Activated CD4-positive, alpha-beta memory T cell treated with anti-CD3 and anti-CD28 coated beads for 36 hours (primary cell): ENCODE measurements around the gene YIF1A. TPM values are rescaled to one million over a fixed set of nuclear protein-coding genes. Genes with fewer than 3 reads are reported as not detected.
A peak's percentile ranks its signal among the peaks of the same experiment; 100 is the strongest.

Experiments used
- CTCF ChIA-PET: fragments of 350-600 bp; sonication (Branson Sonifier 250); formaldehyde crosslinking; loops from one replicate; lab custom pipeline; 2021; ENCODE audit warnings: antibody characterized with exemption, inconsistent platforms; lab: Charles Lee
- POLR2A ChIA-PET: fragments of 350-600 bp; sonication (Branson Sonifier 250); formaldehyde crosslinking; loops from one replicate; lab custom pipeline; 2021; ENCODE audit warnings: antibody characterized with exemption; lab: Charles Lee
- DNase-seq: peaks from one replicate; pipeline ENCODE4 v3.0.0-alpha.2; 2020
- H3K27ac Mint-ChIP-seq: one replicate; pipeline ENCODE4 v1.8.0; 2021; ENCODE audit warnings: mixed read lengths
- H3K27me3 Mint-ChIP-seq: one replicate; pipeline ENCODE4 v1.8.0; 2021; ENCODE audit warnings: mixed read lengths
- H3K36me3 Mint-ChIP-seq: one replicate; pipeline ENCODE4 v1.8.0; 2021; ENCODE audit warnings: mixed read lengths
- H3K4me1 Mint-ChIP-seq: one replicate; pipeline ENCODE4 v1.8.0; 2021; ENCODE audit warnings: low read depth, mixed read lengths
- H3K4me3 Mint-ChIP-seq: one replicate; pipeline ENCODE4 v1.8.0; 2021; ENCODE audit warnings: mild to moderate bottlenecking, mixed read lengths
- H3K9me3 Mint-ChIP-seq: one replicate; pipeline ENCODE4 v1.8.0; 2021; ENCODE audit warnings: mixed read lengths
- intact Hi-C: fragments of 100-400 bp; cut with micrococcal nuclease; formaldehyde crosslinking; loops from one replicate; pipeline ENCODE4 v1.15.1; 2023
- total RNA-seq, 2 experiments: library from RNA; stranded (reverse); gene quantifications; one replicate each; pipeline ENCODE4 v1.2.3, GENCODE V29; 2021

The YIF1A gene
- total RNA-seq, 2 experiments from 2014 or later = 63.1 to 65.8 TPM

- CTCF ChIA-PET = interaction anchor here (0.6 to 2.5 kb wide), 3 partner anchors 19 to 49 kb away, joined by 3 to 9 read pairs (median 3); no protein-coding TSS in a partner anchor
- no peaks in the 10 kb centered on the region for H3K27me3 Mint-ChIP-seq
- H3K36me3 Mint-ChIP-seq = peaks cover under 1% of the 10 kb centered on the region
- intact Hi-C loops = no loop called here
- H3K9me3 Mint-ChIP-seq = no peaks in the 10 kb centered on the region
- no peak for DNase-seq
- no peak overlapping the region for H3K27ac Mint-ChIP-seq
- no peak overlapping the region for H3K4me3 Mint-ChIP-seq
- peaks cover 29% of the 10 kb centered on the region for H3K4me1 Mint-ChIP-seq
- POLR2A ChIA-PET = interaction anchor here (1.2 kb wide), 1 partner anchor 19 kb away, joined by 3 read pairs; no protein-coding TSS in a partner anchor
Measured at GRCh38 chr11:66331542-66332370, 42.8 kb upstream of the YIF1A start.

- Mint-ChIP-seq H3K9me3 (no peaks in the 10 kb centered on the region), H3K27ac (no peak overlapping the region), H3K4me1 (peaks cover 28% of the 10 kb centered on the region), H3K27me3 (no peaks in the 10 kb centered on the region), H3K36me3 (no peaks in the 10 kb centered on the region), H3K4me3 (no peak overlapping the region)
- DNase-seq = no peak
- ChIA-PET POLR2A (no interaction called here), CTCF (interaction anchor here (0.6 to 2.5 kb wide), 4 partner anchors 18 to 48 kb away, joined by 3 to 9 read pairs (median 4); no protein-coding TSS in a partner anchor)
- intact Hi-C loops = no loop called here
Measured at GRCh38 chr11:66330931-66331330, 42.0 kb upstream of the YIF1A start.

GRCh38 chr11:66329165-66329673, 40.3 kb upstream of the YIF1A start:
- intact Hi-C loops = no loop called here
- Mint-ChIP-seq H3K36me3 (no peaks in the 10 kb centered on the region), H3K27me3 (no peaks in the 10 kb centered on the region), H3K9me3 (no peaks in the 10 kb centered on the region), H3K27ac (no peak overlapping the region), H3K4me1 (peaks cover 27% of the 10 kb centered on the region), H3K4me3 (no peak overlapping the region)
- CTCF ChIA-PET = interaction anchor here (0.8 to 1.2 kb wide), 4 partner anchors 14 to 59 kb away, joined by 3 to 29 read pairs (median 3); no protein-coding TSS in a partner anchor
- POLR2A ChIA-PET = interaction anchor here (0.9 kb wide), 1 partner anchor 41 kb away, joined by 3 read pairs; no protein-coding TSS in a partner anchor
- DNase-seq = no peak

- POLR2A ChIA-PET = interaction anchor here (0.6 to 0.9 kb wide), 2 partner anchors 23 to 40 kb away, joined by 3 read pairs; no protein-coding TSS in a partner anchor
- Mint-ChIP-seq H3K4me3 (no peak overlapping the region), H3K27ac (peak overlapping the region; percentile 40), H3K4me1 (peaks cover 27% of the 10 kb centered on the region), H3K9me3 (no peaks in the 10 kb centered on the region), H3K36me3 (no peaks in the 10 kb centered on the region), H3K27me3 (no peaks in the 10 kb centered on the region)
- intact Hi-C loops = loop anchor here (1.0 kb wide), 1 partner anchor 16 kb away; no protein-coding TSS in a partner anchor
- DNase-seq = peak; percentile 90
- CTCF ChIA-PET = interaction anchor here (0.8 to 1.2 kb wide), 3 partner anchors 13 to 60 kb away, joined by 3 to 29 read pairs (median 3); no protein-coding TSS in a partner anchor
Measured at GRCh38 chr11:66328302-66329144, 39.6 kb upstream of the YIF1A start.

GRCh38 chr11:66328031-66328301, 39.0 kb upstream of the YIF1A start:
- Mint-ChIP-seq H3K27me3 (no peaks in the 10 kb centered on the region), H3K9me3 (no peaks in the 10 kb centered on the region), H3K4me1 (peaks cover 27% of the 10 kb centered on the region), H3K27ac (no peak overlapping the region), H3K4me3 (no peak overlapping the region), H3K36me3 (no peaks in the 10 kb centered on the region)
- ChIA-PET POLR2A (no interaction called here), CTCF (no interaction called here)
- DNase-seq = peak; percentile 41
- intact Hi-C loops = loop anchor here (1.0 kb wide), 1 partner anchor 16 kb away; no protein-coding TSS in a partner anchor

- Mint-ChIP-seq H3K4me1 (peaks cover 27% of the 10 kb centered on the region), H3K36me3 (no peaks in the 10 kb centered on the region), H3K27me3 (no peaks in the 10 kb centered on the region), H3K4me3 (no peak overlapping the region), H3K9me3 (no peaks in the 10 kb centered on the region), H3K27ac (peak overlapping the region; percentile 34)
- intact Hi-C loops = loop anchor here (1.0 kb wide), 1 partner anchor 15 kb away; no protein-coding TSS in a partner anchor
- ChIA-PET CTCF (interaction anchor here (1.3 kb wide), 1 partner anchor 16 kb away, joined by 9 read pairs; no protein-coding TSS in a partner anchor), POLR2A (interaction anchor here (0.9 kb wide), 1 partner anchor 15 kb away, joined by 3 read pairs; no protein-coding TSS in a partner anchor)
- DNase-seq = no peak
Measured at GRCh38 chr11:66327171-66328030, 38.5 kb upstream of the YIF1A start.

GRCh38 chr11:66326261-66327111, 37.5 kb upstream of the YIF1A start:
- POLR2A ChIA-PET = interaction anchor here (0.9 kb wide), 1 partner anchor 14 kb away, joined by 3 read pairs; no protein-coding TSS in a partner anchor
- Mint-ChIP-seq H3K27ac (peak overlapping the region; percentile 4), H3K4me3 (no peak overlapping the region), H3K27me3 (no peaks in the 10 kb centered on the region), H3K4me1 (peaks cover 27% of the 10 kb centered on the region), H3K9me3 (no peaks in the 10 kb centered on the region), H3K36me3 (no peaks in the 10 kb centered on the region)
- DNase-seq = peak; percentile 40
- CTCF ChIA-PET = interaction anchor here (1.3 kb wide), 1 partner anchor 15 kb away, joined by 9 read pairs; no protein-coding TSS in a partner anchor
- intact Hi-C loops = no loop called here

- no peak for DNase-seq
- intact Hi-C loops = no loop called here
- H3K4me3 Mint-ChIP-seq = no peak overlapping the region
- POLR2A ChIA-PET = no interaction called here
- H3K36me3 Mint-ChIP-seq = no peaks in the 10 kb centered on the region
- peaks cover 27% of the 10 kb centered on the region for H3K4me1 Mint-ChIP-seq
- no peaks in the 10 kb centered on the region for H3K27me3 Mint-ChIP-seq
- CTCF ChIA-PET = interaction anchor here (2.1 kb wide), 1 partner anchor 14 kb away, joined by 6 read pairs; no protein-coding TSS in a partner anchor
- peaks cover 1% of the 10 kb centered on the region for H3K9me3 Mint-ChIP-seq
- no peak overlapping the region for H3K27ac Mint-ChIP-seq
Measured at GRCh38 chr11:66325263-66325671, 36.3 kb upstream of the YIF1A start.

- peaks cover 6% of the 10 kb centered on the region for H3K9me3 Mint-ChIP-seq
- H3K36me3 Mint-ChIP-seq = no peaks in the 10 kb centered on the region
- H3K27ac Mint-ChIP-seq = no peak overlapping the region
- H3K4me3 Mint-ChIP-seq = no peak overlapping the region
- POLR2A ChIA-PET = no interaction called here
- no peak for DNase-seq
- H3K27me3 Mint-ChIP-seq = no peaks in the 10 kb centered on the region
- CTCF ChIA-PET = interaction anchor here (2.1 kb wide), 1 partner anchor 13 kb away, joined by 6 read pairs; no protein-coding TSS in a partner anchor
- peaks cover 29% of the 10 kb centered on the region for H3K4me1 Mint-ChIP-seq
- intact Hi-C loops = no loop called here
Measured at GRCh38 chr11:66324664-66325063, 35.7 kb upstream of the YIF1A start.

- POLR2A ChIA-PET = no interaction called here
- Mint-ChIP-seq H3K27ac (no peak overlapping the region), H3K9me3 (peaks cover 6% of the 10 kb centered on the region), H3K36me3 (no peaks in the 10 kb centered on the region), H3K4me1 (peaks cover 35% of the 10 kb centered on the region), H3K27me3 (no peaks in the 10 kb centered on the region), H3K4me3 (no peak overlapping the region)
- DNase-seq = no peak
- intact Hi-C loops = no loop called here
- CTCF ChIA-PET = interaction anchor here (2.1 kb wide), 1 partner anchor 12 kb away, joined by 6 read pairs; no protein-coding TSS in a partner anchor
Measured at GRCh38 chr11:66323684-66324083, 34.7 kb upstream of the YIF1A start.
